ENCODE data around the gene CLCA2.

CLCA2 gene

GRCh38 chr1:86429122-86429725, 5.3 kb downstream of the CLCA2 start:
- no peak for DNase-seq (ENCODE audit: low read depth in 2 of 2)

DNA sequence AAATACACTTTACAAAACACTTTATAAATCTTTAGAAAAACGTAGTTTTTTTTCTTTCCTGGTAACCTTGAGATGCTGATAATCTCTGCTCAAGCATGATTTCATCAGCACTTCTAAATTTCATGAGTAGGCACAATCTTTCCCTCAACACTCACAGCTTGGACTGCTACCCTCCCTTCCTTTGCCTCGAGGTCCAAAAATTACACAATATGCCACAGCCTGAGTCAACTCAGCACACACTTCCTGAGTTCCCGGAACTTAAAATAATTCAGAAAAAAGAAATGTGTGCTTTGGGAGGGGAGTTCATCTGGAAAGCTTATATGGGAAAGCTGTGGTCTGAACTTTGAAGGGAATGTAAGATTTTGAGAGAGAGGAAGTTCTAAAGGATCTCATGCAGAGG, 5.9 kb downstream of the CLCA2 start:
- peak in 1 of 2 donors; percentile 10 for DNase-seq (ENCODE audit: low read depth in 2 of 2)

- DNase-seq (ENCODE audit: low read depth in 2 of 2), result no peak
Measured at GRCh38 chr1:86430376-86430775, 6.4 kb downstream of the CLCA2 start.

- DNase-seq (ENCODE audit: low read depth in 2 of 2), result no peak
Measured at GRCh38 chr1:86434059-86434458, 10.1 kb downstream of the CLCA2 start.

DNA sequence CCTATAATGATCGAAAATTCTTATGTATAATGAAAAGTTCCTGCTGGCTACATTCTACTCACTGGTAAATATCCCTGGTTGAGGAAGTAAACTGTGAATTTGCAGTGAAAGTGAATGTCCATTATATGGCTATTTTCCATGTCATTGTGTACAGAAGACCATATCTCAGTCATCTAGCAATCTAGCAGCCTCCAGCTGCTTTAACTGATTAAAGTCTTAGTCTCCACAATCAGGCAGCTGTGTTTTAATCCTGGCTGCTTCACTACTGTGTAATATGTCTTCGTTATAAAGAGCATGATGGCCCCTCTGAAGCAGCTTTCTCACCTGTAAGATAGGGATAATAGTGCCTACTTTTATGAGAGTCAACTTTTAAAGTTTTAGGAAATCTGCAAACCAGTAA, 11.4 kb downstream of the CLCA2 start:
- DNase-seq (ENCODE audit: low read depth in 2 of 2), result no peak

DNA sequence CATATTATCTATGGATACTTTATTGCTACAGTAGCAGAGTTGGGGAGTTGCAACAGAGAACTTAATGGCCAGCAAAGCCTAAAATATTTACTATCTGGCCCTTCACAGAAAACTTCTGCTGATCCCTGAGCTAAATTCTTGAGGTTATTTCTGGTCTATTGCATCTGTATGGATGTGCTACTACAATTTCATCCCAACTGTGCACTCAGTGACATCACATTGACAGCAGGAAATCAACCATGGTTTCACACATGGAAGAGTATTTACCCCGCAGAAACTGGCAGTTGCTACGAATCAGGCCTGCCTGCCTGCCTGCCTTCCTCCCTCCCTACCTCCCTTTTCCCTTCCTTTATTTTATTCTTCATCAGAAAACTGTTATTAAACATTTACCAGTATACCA, 12.1 kb downstream of the CLCA2 start:
- DNase-seq (ENCODE audit: low read depth in 2 of 2), result no peak

DNA sequence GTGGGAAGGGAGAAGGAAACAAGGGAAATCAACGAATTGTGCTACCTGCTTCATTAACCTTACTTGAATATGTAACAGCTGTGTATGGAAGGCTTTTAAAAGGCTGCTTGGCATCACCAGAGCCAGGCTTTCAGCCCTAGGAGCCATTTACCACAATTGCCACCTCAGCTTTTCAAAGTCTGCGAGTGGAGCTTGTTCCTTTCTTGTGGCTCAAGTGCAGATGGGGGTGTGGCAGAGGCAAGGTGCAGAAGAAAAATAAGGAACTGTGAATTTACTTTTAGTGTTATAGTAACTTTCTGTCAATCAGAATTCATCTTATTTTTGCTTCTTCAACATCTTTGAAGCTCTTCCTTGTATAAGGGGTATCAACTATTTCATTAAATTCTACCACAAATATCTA, 17.6 kb downstream of the CLCA2 start:
- DNase-seq (ENCODE audit: low read depth in 2 of 2), result no peak

- no peak for DNase-seq (ENCODE audit: low read depth in 2 of 2)
Measured at GRCh38 chr1:86441997-86442396, 18.0 kb downstream of the CLCA2 start.

DNA sequence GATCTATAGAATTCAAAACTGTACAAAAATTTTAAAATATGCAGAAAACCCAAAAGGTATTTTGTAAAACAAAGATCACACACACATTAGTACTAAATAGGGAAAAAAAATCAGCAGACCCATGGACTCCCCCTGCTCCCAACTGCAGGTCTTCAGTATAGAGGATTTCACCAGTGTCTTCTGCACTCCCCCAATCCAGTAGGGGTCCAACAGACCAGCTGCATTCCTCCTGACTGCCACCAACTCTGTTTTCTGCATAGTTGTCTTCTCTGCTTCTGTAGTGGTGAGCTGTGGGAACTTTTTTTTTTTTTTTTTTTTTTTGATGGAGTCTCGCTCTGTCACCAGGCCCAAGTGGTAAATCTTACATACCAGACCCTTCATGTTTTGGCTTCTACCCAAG, 21.9 kb downstream of the CLCA2 start:
- DNase-seq (ENCODE audit: low read depth in 2 of 2), result no peak

- DNase-seq (ENCODE audit: low read depth in 2 of 2), result no peak
Measured at GRCh38 chr1:86447198-86447790, 23.3 kb downstream of the CLCA2 start.

GRCh38 chr1:86448670-86449069, 24.7 kb downstream of the CLCA2 start:
- DNase-seq (ENCODE audit: low read depth in 2 of 2), result no peak

DNA sequence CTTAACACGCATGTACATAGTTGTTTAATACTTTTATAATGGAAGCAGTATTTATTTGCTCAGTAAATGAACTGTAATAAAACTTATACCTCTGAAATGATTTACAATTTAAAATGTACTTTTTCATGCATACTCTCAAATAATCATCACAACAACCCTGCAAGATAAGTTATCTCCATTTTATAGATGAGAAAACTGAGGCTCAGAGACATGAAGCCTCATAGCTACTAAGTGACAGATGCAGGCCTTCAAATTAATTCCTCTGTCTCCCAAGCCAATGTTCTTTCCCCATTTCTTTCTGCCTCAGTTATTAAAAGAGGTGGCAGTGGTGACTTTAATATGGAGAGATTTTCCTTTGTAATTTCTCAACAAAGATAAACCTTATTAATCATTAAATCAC, 25.1 kb downstream of the CLCA2 start:
- DNase-seq (ENCODE audit: low read depth in 2 of 2), result no peak

DNA sequence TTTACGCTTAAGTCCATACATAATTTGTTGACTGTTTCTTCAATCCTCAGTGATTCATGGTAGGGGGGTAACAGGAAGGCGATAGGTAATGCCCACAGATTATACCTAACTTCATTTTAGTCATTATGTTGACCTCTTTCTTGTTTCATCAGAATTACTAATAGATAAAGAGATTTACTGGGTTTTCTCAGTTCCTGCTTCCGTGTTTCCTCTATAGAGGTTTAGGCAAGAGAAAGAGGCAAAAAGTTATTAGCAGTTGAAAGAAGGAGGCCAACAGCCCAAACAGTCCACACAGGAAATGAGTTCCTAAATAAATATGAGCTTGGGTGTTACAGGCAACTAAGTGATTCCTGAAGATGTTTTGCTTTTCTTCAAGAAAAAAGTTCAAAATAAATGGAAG, 26.9 kb downstream of the CLCA2 start:
- DNase-seq (ENCODE audit: low read depth in 2 of 2), result no peak

DNA sequence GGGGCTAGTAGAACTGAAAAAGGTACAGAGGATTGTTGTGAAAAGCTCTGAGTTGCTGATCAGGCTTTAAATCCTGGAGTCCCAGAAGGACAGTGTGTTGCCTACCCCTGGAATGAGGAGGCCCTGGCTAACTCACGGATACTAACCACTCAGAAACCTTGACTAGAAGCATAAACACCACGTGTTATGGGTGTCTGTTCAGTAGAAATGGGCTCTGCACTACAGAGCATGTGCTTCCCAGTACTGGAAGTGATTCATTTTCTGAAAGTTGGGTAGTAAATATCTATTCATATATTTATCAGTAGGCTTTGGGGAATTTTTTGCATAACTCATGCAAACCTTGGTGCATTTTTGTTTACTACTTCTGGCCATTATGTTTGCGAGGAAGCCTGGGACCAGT, 29.7 kb downstream of the CLCA2 start:
- no peak for DNase-seq (ENCODE audit: low read depth in 2 of 2)

- DNase-seq (ENCODE audit: low read depth in 2 of 2), result no peak
Measured at GRCh38 chr1:86455073-86455472, 31.1 kb downstream of the CLCA2 start.

DNA sequence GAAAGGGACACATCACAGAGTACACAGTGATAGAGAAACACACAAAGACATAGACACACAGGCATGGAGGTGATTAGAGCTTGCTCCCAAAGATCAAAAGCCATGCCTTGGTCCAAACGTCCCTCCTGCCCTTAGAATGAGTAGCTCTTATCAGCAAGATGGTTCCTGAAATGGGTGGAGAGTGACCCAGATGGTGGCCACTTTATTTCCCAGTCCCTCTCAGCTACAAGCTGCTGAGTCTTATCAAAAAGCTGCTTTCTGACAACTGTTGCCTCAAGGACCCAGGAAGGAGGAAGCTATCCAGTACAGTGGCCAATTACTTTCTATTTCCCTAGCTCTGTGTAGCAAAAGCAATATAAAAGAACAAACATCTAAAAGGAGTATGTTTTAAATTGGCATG, 37.0 kb downstream of the CLCA2 start:
- DNase-seq (ENCODE audit: low read depth in 2 of 2), result no peak

DNA sequence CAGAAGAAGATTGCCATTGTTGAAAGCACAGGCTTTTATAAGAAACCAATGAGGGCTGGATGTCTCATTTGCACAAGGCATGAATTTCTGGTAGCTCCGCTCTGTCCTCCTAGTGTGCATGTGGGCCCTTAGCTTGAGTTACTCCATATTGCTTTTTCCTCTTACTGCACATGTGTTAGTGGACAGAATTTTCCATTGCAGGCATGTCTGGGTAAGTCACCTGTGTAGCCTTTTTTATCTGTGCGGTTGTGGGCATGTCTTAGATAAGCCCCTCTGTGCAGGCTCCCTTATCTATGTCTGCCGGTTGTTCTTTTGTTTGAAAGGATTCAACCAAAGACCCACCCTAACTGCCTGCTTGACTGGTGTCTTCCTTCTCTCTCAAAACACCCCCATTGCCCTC, 37.5 kb downstream of the CLCA2 start:
- DNase-seq (ENCODE audit: low read depth in 2 of 2), result no peak

- DNase-seq (ENCODE audit: low read depth in 2 of 2), result no peak
Measured at GRCh38 chr1:86464819-86465218, 40.8 kb downstream of the CLCA2 start.

DNA sequence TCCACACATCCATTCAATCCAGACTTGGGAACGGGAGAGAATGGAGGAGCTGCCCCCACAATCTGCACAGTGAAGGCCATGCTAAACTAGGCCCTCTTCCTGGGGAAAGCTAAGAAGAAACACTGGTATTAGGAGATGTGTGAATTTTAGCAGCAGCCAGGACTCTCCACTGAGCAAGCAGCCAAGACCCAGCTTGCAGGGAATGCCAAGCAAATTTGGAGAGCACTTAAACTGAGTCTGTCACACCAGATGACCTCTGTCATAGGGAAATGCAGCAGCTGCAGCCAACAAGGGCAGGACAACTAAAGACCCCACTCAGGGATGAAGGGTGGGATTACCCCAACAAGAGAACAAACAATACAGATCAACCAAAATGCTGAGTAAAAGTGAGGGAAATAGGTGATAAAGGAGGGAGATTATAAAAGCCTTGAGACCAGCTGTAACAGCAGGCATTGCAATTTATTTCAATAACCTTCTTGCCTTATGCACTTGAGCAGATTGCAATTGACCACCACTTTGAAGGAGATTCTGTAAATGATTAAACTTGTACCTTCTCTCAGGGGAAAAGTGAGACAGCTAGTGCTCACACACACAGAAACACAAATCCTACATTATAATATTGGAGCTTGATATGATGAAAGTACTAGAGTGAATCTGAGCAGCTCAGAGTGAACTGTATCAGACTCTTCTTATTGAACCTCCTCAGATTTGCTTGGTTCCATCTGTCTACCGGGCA, 42.3 kb downstream of the CLCA2 start:
- DNase-seq (ENCODE audit: low read depth in 2 of 2), result no peak

- no peak for DNase-seq (ENCODE audit: low read depth in 2 of 2)
Measured at GRCh38 chr1:86466986-86467385, 43.0 kb downstream of the CLCA2 start.

- DNase-seq (ENCODE audit: low read depth in 2 of 2), result no peak
Measured at GRCh38 chr1:86468501-86468977, 44.6 kb downstream of the CLCA2 start, which contains the start of gene CLCA1. CLCA1 (plus strand) TSS chr1:86468927; CDS start chr1:86468972, 45 bp downstream.

- no peak for DNase-seq (ENCODE audit: low read depth in 2 of 2)
Measured at GRCh38 chr1:86470859-86471258, 46.9 kb downstream of the CLCA2 start.

- DNase-seq (ENCODE audit: low read depth in 2 of 2), result no peak
Measured at GRCh38 chr1:86471291-86471690, 47.3 kb downstream of the CLCA2 start.

All from stimulated activated CD8-positive, alpha-beta memory T cell treated with anti-CD3 and anti-CD28 coated beads, Interleukin-15, amount 100 ng/mL, for 48 hours (primary cell).